ENCODE results near the gene CLRN2. TPM values are rescaled to one million over a fixed set of nuclear protein-coding genes. Genes with fewer than 3 reads are reported as not detected.

The CLRN2 gene
- total RNA-seq (2014; rRNA removed; shearing (Covaris generic)), result not detected in 2 replicates

GRCh38 chr4:17514865-17515264, at the start of gene CLRN2:
Gene CLRN2, plus strand, starts transcription at chr4:17515165. Its CDS starts 102 bp downstream, at chr4:17515267.
- DNase-seq (ENCODE audit: low spot score), result no peak

GRCh38 chr4:17468619-17469221, 46.2 kb upstream of the CLRN2 start:
- peak; percentile 66 for DNase-seq (ENCODE audit: low spot score)

- DNase-seq (ENCODE audit: low spot score), result no peak
Observed at GRCh38 chr4:17469931-17470674, 44.9 kb upstream of the CLRN2 start.

GRCh38 chr4:17475481-17475880, 39.5 kb upstream of the CLRN2 start:
- no peak for DNase-seq (ENCODE audit: low spot score)

- no peak for DNase-seq (ENCODE audit: low spot score)
Observed at GRCh38 chr4:17476853-17477252, 38.1 kb upstream of the CLRN2 start.

GRCh38 chr4:17477774-17478472, 37.0 kb upstream of the CLRN2 start:
- DNase-seq (ENCODE audit: low spot score), result no peak

GRCh38 chr4:17480210-17480927, 34.6 kb upstream of the CLRN2 start:
- DNase-seq (ENCODE audit: low spot score), result no peak

- no peak for DNase-seq (ENCODE audit: low spot score)
Observed at GRCh38 chr4:17480955-17481354, 34.0 kb upstream of the CLRN2 start.

GRCh38 chr4:17482716-17483115, 32.2 kb upstream of the CLRN2 start:
- no peak for DNase-seq (ENCODE audit: low spot score)

GRCh38 chr4:17489123-17489522, 25.8 kb upstream of the CLRN2 start:
- DNase-seq (ENCODE audit: low spot score), result no peak

GRCh38 chr4:17489721-17490120, 25.2 kb upstream of the CLRN2 start:
- no peak for DNase-seq (ENCODE audit: low spot score)

GRCh38 chr4:17490575-17491059, 24.3 kb upstream of the CLRN2 start:
- DNase-seq (ENCODE audit: low spot score), result peak; percentile 73

- DNase-seq (ENCODE audit: low spot score), result no peak
Observed at GRCh38 chr4:17491196-17491595, 23.8 kb upstream of the CLRN2 start.

- DNase-seq (ENCODE audit: low spot score), result no peak
Observed at GRCh38 chr4:17492058-17492741, 22.8 kb upstream of the CLRN2 start.

GRCh38 chr4:17492876-17493275, 22.1 kb upstream of the CLRN2 start:
- no peak for DNase-seq (ENCODE audit: low spot score)

GRCh38 chr4:17493619-17494018, 21.3 kb upstream of the CLRN2 start:
- peak; percentile 36 for DNase-seq (ENCODE audit: low spot score)

GRCh38 chr4:17494258-17495190, 20.4 kb upstream of the CLRN2 start:
- peak; percentile 22 for DNase-seq (ENCODE audit: low spot score)

- no peak for DNase-seq (ENCODE audit: low spot score)
Observed at GRCh38 chr4:17497890-17498523, 17.0 kb upstream of the CLRN2 start.

GRCh38 chr4:17500574-17500973, 14.4 kb upstream of the CLRN2 start:
- no peak for DNase-seq (ENCODE audit: low spot score)

- no peak for DNase-seq (ENCODE audit: low spot score)
Observed at GRCh38 chr4:17502756-17503155, 12.2 kb upstream of the CLRN2 start.

Measured in HT-29 (cell line).